Activated T-helper 1 cell treated with anti-CD3 and anti-CD28 coated beads, Interleukin-2, amount 50 U/mL, for 16 hours (primary cell): Measurements from ENCODE around the gene AFF3.

Experiments
- DNase-seq, 2 donors: peaks; one replicate each; pipeline ENCODE4 v3.0.0-alpha.2; 2020; ENCODE audit warnings: low read depth in 1 of 2, low spot score in 1 of 2

AFF3 gene

DNA sequence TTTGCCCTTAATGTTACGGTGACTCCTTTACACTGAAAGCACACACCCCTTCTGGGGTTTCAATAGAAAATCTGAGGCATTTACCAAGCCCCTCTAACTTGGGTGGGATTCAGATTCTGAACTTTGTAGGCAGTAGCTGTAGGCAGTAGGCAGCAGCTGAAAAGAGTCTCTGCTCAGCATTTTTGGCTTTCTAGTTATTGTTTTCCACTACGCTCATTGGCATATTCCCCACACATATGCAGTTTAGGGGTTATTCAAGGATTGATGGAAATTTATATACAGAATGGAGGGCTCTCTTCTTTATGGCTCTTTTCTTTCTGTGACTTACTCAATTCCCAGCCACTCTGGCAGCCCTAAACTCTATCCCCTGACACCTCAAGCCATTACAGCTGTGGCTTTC, 419.9 kb downstream of the AFF3 start:
- no peak for DNase-seq

- no peak for DNase-seq
Observed at GRCh38 chr2:99719102-99719501, 423.3 kb downstream of the AFF3 start.

DNA sequence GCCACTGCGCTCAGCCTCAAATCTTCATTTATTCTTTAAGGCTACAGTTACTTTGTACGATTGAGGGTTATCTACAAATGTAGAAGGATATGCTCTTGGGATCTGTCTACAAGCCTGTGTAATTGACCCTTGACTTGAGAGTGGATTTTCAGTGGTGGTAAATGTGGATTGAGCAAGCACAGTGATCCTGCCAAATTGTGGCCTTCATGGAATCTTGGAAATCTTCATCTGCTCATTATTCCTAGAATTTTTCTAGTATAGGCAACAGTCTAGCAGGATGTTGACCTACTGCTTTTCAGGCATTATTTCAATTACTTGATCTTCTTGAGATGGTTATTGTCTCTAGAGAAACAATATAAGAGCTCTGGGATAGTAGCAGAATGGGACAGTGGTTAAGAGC, 426.4 kb downstream of the AFF3 start:
- no peak for DNase-seq

DNA sequence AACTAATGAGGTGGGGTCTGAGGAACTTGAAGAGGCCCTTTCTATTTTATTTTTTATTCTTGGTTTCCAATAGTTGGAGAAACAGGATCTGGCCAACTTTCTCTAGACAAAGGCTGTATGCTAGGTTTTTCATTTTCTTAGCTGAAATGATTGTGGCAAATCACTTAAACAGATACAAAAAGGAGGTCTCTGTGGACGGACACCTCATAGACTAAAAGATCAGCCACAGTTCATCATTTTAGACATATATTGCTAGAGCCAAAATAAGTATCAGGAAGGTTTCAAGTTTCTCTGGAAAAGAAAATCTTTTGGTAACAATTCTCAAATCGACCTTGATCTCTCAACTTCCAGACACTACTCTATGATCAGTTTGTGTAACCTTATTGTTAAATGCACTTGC, 428.0 kb downstream of the AFF3 start:
- DNase-seq = no peak

DNA sequence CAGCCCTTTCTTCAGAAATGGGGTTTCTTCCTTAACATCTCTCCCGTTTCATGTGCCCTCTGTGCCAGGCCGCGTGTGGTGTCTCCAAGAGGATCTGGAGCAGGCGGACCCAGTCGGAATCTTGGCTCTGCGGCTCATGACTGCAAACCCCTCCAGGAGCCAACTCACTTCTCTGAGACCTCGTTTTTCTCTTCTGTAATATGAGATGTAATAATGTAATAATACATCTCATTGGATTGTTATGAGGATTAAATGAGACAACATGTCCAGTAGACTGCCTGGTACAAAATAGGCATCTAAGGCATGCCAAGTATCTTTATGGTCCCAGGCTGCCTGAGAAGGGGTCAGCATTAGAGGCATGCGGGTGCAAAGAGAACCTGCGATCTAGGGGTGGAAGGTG, 431.2 kb downstream of the AFF3 start:
- DNase-seq = no peak

- no peak for DNase-seq
Observed at GRCh38 chr2:99710721-99711120, 431.7 kb downstream of the AFF3 start.

GRCh38 chr2:99709229-99709628, 433.2 kb downstream of the AFF3 start:
- DNase-seq = no peak

- DNase-seq = no peak
Observed at GRCh38 chr2:99708231-99708630, 434.2 kb downstream of the AFF3 start.

DNA sequence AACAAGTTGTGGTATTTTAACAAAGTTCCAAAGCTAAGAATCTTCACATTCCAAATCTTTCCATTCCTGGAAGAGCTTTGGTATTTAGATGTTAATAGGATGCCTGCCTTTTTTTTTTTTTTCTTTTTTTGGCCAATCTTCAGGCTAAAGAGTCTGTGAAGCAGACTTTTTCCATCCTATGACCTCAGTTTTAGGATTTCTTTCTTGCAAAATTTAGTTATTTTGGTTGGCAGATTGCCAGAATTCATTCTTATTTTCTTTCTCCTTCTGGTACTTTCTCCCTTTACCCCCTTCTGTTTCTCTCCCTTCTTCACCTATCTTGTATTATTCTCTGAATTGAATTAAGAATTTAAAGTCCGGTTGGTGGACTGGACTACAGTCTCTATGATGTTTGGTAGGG, 434.8 kb downstream of the AFF3 start:
- DNase-seq = no peak

GRCh38 chr2:99706735-99707134, 435.7 kb downstream of the AFF3 start:
- no peak for DNase-seq

DNA sequence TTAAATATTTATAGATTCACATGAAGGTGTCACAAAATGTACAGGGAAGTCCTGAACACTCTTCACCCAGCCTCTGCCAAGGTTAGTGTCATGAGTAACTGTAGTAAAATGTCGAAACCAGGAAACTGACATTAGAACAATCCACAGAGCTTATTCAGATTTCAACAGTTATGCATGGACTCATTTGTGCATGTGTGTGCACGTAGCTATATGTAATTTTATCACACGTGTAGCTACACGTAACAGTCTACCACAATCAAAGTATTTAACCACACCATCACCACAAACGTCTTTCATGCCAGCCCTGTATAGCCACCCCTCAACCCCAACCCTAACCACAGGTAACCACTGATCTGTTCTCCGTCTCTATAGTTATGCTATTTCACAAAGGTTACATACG, 440.9 kb downstream of the AFF3 start:
- no peak for DNase-seq

GRCh38 chr2:99700482-99701398, 441.6 kb downstream of the AFF3 start:
- no peak for DNase-seq

DNA sequence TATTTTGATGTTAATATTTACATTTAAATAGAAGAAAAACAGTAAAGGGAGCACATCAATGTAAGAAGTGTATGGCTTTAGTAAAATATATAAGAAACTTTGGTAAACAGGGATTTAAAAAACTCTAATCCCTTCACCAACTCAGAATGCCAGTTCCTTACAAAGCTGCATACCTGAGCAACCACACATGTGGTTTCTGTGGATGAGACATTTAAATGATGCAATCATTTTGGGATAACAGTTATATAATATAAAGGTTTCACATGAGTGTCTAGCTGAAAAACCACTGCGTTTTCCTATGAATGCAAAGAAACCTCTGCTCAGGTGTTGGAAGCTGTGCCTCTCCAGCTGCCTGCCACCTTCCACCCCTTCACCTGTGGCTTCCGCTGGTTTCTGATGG, 443.5 kb downstream of the AFF3 start:
- DNase-seq = no peak

DNA sequence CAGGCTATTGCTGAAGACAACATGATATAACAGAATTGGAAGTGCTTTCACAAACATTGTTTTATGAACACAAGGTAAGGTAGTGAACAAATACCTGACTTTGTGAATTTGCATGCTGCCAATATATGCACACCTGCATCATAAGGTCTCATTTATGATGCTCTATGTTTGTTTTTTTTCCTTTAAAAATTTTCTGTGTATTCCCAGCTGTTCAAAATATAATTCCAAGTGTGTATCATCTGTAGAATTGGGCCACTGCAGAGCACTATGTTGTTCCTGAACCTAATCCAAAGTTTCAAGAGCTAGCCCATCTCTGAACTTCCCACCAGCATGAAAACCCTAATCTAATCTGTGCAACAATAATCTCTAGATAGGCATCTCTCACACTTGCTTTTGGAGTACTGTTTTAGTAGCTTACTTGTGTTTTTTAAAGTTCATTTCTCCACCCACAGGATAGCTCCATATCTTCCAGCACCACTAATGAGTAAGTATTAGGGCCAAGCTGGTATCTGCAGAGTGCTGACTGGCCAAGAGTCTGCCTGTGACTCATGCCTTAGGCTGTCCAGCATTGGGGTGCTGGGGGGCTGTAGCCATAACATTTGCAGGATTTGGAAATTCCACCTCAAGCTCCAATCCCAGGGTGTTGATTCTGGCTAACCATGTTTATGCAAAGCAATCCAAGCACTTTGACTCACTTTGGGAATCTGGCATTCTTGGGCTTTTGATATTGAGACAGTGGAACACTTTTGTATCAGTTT, 444.4 kb downstream of the AFF3 start:
- no peak for DNase-seq

- DNase-seq = no peak
Observed at GRCh38 chr2:99695944-99696253, 446.5 kb downstream of the AFF3 start.

GRCh38 chr2:99695130-99695943, 447.1 kb downstream of the AFF3 start:
- DNase-seq = no peak

DNA sequence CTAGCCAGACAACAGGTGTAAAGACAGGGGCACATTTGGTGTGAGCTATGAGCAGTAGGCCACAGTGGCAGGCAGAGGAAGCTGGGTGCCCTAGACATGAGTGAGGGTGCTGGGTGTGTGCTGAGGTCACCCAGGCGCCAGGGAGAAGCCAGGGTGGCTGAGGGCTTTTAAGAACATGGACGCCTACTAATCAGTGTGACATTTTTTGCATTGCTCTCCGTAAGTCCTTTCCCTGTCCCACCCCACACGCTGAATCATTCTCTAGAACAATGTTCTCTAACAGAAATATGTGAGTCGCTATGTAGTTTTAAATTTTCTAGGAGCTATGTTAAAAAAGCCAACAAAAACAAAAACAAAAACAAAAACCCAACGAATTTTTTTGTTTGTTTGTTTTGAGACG, 448.1 kb downstream of the AFF3 start:
- DNase-seq = no peak

GRCh38 chr2:99692785-99693184, 449.6 kb downstream of the AFF3 start:
- no peak for DNase-seq

GRCh38 chr2:99691926-99692325, 450.5 kb downstream of the AFF3 start:
- no peak for DNase-seq

DNA sequence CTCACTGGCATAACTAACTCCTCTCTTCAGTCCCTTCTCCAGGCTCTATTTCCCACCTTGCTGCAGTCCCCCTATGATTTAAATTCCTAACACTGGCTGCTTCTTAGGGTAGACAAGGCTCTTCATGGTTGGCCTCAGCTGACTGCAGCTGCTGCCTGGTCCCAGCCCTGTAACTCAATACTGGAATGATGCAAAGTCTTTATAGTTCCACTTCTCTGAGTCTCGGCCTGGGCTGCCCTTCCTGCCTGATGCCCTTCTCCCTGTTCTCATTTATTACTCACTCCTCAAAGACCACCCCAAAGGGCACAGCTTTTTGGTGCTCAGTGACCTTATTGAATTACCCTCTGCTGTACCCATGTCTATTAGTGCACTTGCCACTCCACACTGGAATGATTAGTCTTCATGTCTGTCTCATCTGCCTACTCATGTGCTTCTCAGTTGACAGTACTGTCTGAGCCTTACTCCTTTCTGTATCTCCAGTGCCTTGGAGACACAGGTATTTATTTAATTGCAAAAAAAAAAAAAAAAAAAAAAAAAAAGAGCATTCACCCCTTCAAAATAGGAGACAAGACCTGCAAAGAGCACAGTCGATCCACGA, 453.1 kb downstream of the AFF3 start:
- DNase-seq = no peak

DNA sequence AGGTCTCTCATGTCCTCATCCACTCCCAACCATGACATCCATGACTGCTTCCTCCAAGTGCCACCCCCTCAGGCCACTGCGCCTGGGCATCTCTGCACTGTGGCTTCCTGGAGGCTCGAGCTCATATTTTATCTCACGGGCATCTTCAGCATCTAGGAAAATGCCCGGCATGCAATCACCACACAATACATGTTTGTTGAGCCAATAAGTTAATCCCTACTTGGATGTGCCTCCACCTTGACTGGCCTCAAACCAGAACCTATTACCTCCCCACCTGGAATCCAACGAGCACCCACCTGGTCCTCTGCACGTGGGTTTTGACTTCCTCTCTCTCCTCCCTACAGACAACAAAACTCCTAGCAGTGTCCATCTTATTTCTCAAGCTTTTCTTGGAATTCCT, 453.7 kb downstream of the AFF3 start:
- DNase-seq = no peak
